Measurements from ENCODE around the gene PTPN4. TPM values are rescaled to one million over a fixed set of nuclear protein-coding genes. Genes with fewer than 3 reads are reported as not detected.

Gene PTPN4
- total and polyA plus RNA-seq, 10 of the 15 experiments (the other 5 are each of a cell fraction or from before 2014, with no cell fraction given) = 5.0 to 29.7 (median 23.7) TPM

- in situ Hi-C loops (cut with MboI) = no loop called here
- Histone ChIP-seq H3K9ac (ENCODE audit: control insufficient read depth, insufficient read depth, low read length) (no peak overlapping the region), H3K9me3 (replicated peaks; ENCODE audit: control insufficient read depth, insufficient read depth, low read length) (no peaks in the 10 kb centered on the region; the same call in 2 of the 3 replicates), H3K27ac (ENCODE audit: control insufficient read depth, insufficient read depth) (no peak overlapping the region), H3K4me2 (ENCODE audit: control insufficient read depth, insufficient read depth) (no peak overlapping the region), H2AFZ (ENCODE audit: control insufficient read depth, low read depth, low read length) (no peak overlapping the region), H3K36me3 (ENCODE audit: control insufficient read depth in 2 of 2, insufficient read depth in 2 of 2, low read length in 1 of 2) (peaks cover 3 to 7% of the 10 kb centered on the region in 2 experiments; a peak in 2 of 4 replicates), H4K20me1 (ENCODE audit: control insufficient read depth, insufficient read depth) (no peaks in the 10 kb centered on the region), H3K4me3 (no peak overlapping the region), H3K79me2 (ENCODE audit: control insufficient read depth, insufficient read depth, low read length) (no peaks in the 10 kb centered on the region), H3K27me3 (replicated peaks in 1 of 2; ENCODE audit: control insufficient read depth in 2 of 2, insufficient read depth in 2 of 2, low read length in 1 of 2) (no peaks in the 10 kb centered on the region), H3K4me1 (ENCODE audit: control insufficient read depth, insufficient read depth, low read length) (no peaks in the 10 kb centered on the region)
- TF ChIP-seq RBBP5 (conservative IDR thresholded peaks at IDR 0.05) = no peak
- no peak for TF ChIP-seq SMARCA5 (IDR thresholded peaks at IDR 0.05)
- TF ChIP-seq MAX (IDR thresholded peaks at IDR 0.05; ENCODE audit: low read depth, low read length) = no peak
- no TSS peak for BruUV-seq (replicated peaks)
- intact Hi-C loops (cut with micrococcal nuclease; ENCODE audit: unreplicated experiment) = no loop called here
- ChIA-PET POLR2A (no interaction called here), RAD21 (ENCODE audit: unreplicated experiment) (no interaction called here), SMC1A (ENCODE audit: uncharacterized antibody, unreplicated experiment) (no interaction called here), CTCF (interaction anchor here (0.8 to 1.3 kb wide), 3 partner anchors 15 to 277 kb away, joined by 3 to 4 read pairs (median 4); no protein-coding TSS in a partner anchor)
- no peak for DNase-seq (ENCODE audit: low read depth, low spot score)
- ATAC-seq = no peak
- 97% methylated on average over 5 of the region's 5 CpGs for WGBS (ENCODE audit: insufficient coverage, insufficient replicate concordance, low lambda C conversion rate, missing lambda C conversion rate)
- FAIRE-seq = no peak
Measured at GRCh38 chr2:119897736-119898395, 138.1 kb downstream of the PTPN4 start.

DNA sequence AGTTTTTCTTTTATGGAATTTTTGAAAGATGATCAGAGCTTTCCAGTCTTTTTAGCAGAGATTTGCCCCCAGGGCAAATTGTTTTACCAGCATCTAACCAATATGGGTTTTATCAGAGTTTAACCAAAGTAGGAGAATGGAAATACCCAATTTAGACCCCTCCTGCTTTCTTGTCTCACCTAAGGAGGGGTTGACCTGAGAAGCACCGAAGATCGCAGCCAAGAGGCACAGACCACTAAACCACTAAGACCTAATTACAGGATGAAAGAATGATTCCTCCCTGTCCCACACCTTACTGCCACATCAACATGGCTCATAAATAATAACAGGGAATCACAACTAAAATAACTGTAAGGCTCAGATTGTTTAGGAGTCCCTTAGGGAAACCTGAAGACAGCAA, 141.3 kb downstream of the PTPN4 start:
- ATAC-seq (no peak), DNase-seq (ENCODE audit: low read depth, low spot score) (no peak), FAIRE-seq (no peak)
- SMC1A ChIA-PET (ENCODE audit: uncharacterized antibody, unreplicated experiment) = no interaction called here
- H3K4me2 ChIP-seq (ENCODE audit: control insufficient read depth, insufficient read depth) = no peak overlapping the region
- H3K4me3 ChIP-seq = no peak overlapping the region
- in situ Hi-C loops (cut with MboI) (no loop called here), intact Hi-C loops (cut with micrococcal nuclease; ENCODE audit: unreplicated experiment) (no loop called here)
- H3K27ac ChIP-seq (ENCODE audit: control insufficient read depth, insufficient read depth) = no peak overlapping the region
- no TSS peak for BruUV-seq (replicated peaks)
- no peaks in the 10 kb centered on the region; the same call in 2 of the 3 replicates for H3K9me3 ChIP-seq (replicated peaks; ENCODE audit: control insufficient read depth, insufficient read depth, low read length)
- H3K9ac ChIP-seq (ENCODE audit: control insufficient read depth, insufficient read depth, low read length) = no peak overlapping the region
- POLR2A ChIA-PET = no interaction called here
- no peak for TF ChIP-seq MXI1 (IDR thresholded peaks at IDR 0.05; ENCODE audit: low read depth, low read length)
- TF ChIP-seq RB1 (IDR thresholded peaks at IDR 0.05; ENCODE audit: borderline replicate concordance) = no peak
- TF ChIP-seq ZNF207 (IDR thresholded peaks at IDR 0.05; ENCODE audit: borderline replicate concordance) = no peak
- TF ChIP-seq EZH2 (IDR thresholded peaks at IDR 0.05; ENCODE audit: borderline replicate concordance, control insufficient read depth, low read depth, low read length) = no peak
- no peak for TF ChIP-seq ESRRA (IDR thresholded peaks at IDR 0.05; ENCODE audit: low read length)
- no peak for TF ChIP-seq FOS (IDR thresholded peaks at IDR 0.05; ENCODE audit: borderline replicate concordance, extremely low read depth, insufficient read length)
- no peak for TF ChIP-seq JUND (IDR thresholded peaks at IDR 0.05; ENCODE audit: low read depth, low read length)
- TF ChIP-seq TBL1XR1 (IDR thresholded peaks at IDR 0.05; ENCODE audit: low read depth, low read length) = no peak
- no peak for TF ChIP-seq MTA3 (IDR thresholded peaks at IDR 0.05; ENCODE audit: borderline replicate concordance, low read length)
- TF ChIP-seq RCOR1 (conservative IDR thresholded peaks at IDR 0.05; ENCODE audit: low read depth, low read length) = no peak
- TF ChIP-seq SPI1 (IDR thresholded peaks at IDR 0.05; ENCODE audit: borderline replicate concordance, insufficient read depth, low read depth, low read length) = no peak
- no peak for TF ChIP-seq E2F8 (IDR thresholded peaks at IDR 0.05; ENCODE audit: low read depth, partially characterized antibody)
- no peaks in the 10 kb centered on the region for H4K20me1 ChIP-seq (ENCODE audit: control insufficient read depth, insufficient read depth)
- CTCF ChIA-PET = no interaction called here
- H3K79me2 ChIP-seq (ENCODE audit: control insufficient read depth, insufficient read depth, low read length) = no peaks in the 10 kb centered on the region
- H3K4me1 ChIP-seq (ENCODE audit: control insufficient read depth, insufficient read depth, low read length) = no peaks in the 10 kb centered on the region
- RAD21 ChIA-PET (ENCODE audit: unreplicated experiment) = no interaction called here
- WGBS (ENCODE audit: insufficient coverage, insufficient replicate concordance, low lambda C conversion rate, missing lambda C conversion rate) = 100% methylated on average over 2 of the region's 2 CpGs
- no peak overlapping the region for H2AFZ ChIP-seq (ENCODE audit: control insufficient read depth, low read depth, low read length)
- H3K36me3 ChIP-seq (ENCODE audit: control insufficient read depth in 2 of 2, insufficient read depth in 2 of 2, low read length in 1 of 2) = peaks cover 7 to 11% of the 10 kb centered on the region in 2 experiments; a peak in 3 of 4 replicates
- no peaks in the 10 kb centered on the region for H3K27me3 ChIP-seq (replicated peaks in 1 of 2; ENCODE audit: control insufficient read depth in 2 of 2, insufficient read depth in 2 of 2, low read length in 1 of 2)

All from GM12878 (cell line).